HG03108 (cell line): ENCODE measurements around the gene NDUFA13.

Experiments used
- ATAC-seq: cut with Tn5 transposase; IDR thresholded peaks from one replicate; pipeline ENCODE4 v1.9.1; 2021; ENCODE audit warnings: moderate library complexity; ENCODE audit not compliant: unreplicated experiment

The NDUFA13 gene

DNA sequence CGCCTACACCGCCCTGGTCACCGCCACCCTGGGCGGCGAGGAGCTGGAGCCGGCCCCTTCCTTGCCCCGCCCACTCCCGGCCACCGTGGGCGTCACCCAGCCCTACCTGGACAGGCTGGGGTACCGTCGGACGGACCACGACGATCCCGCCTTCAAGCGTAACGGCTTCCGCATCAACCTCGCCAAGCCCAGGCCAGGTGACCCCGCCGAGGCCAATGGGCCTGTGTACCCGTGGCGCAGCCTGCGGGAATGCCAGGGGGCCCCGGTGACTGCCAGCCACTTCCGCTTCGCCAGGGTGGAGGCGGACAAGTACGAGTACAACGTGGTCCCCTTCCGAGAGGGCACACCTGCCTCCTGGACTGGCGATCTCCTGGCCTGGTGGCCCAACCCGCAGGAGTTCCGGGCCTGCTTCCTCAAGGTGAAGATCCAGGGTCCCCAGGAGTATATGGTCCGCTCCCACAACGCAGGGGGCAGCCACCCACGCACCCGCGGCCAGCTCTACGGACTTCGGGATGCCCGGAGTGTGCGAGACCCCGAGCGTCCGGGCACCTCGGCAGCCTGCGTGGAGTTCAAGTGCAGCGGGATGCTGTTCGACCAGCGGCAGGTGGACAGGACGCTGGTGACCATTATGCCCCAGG, 29.0 kb downstream of the NDUFA13 start:
- ATAC-seq, result no peak

DNA sequence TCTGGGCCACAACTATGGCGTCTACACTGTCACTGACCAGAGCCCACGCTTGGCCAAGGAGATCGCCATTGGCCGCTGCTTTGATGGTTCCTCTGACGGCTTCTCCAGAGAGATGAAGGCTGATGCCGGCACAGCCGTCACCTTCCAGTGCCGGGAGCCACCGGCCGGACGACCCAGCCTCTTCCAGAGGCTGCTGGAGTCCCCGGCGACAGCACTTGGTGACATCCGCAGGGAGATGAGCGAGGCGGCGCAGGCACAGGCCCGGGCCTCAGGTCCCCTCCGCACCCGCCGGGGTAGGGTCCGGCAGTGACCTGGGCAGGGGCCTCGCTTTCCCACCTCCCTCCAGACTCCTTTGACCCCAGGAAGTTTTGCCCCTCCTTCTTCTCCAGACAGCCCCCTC, 29.7 kb downstream of the NDUFA13 start:
- ATAC-seq, result no peak

DNA sequence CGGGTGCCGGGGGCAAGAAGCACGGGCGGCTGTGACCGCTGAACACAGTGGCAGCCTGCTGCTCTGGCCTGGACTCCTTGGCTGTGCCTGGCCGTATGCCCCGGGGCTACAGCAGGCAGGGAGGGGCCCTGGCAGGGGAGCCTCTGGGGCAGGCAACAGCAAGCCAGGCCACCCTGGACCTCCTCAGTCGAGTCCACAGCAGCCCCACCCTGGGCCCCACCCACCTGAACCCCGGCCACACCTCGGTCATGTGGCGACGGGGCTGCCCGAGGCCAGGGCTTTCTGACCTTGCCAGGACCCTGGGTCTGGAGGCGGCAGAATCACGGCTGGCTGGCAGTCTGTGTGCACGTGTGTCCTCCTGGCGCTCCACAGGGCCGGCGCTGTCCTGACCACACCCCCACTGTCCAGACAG, 30.7 kb downstream of the NDUFA13 start:
- ATAC-seq, result no peak

DNA sequence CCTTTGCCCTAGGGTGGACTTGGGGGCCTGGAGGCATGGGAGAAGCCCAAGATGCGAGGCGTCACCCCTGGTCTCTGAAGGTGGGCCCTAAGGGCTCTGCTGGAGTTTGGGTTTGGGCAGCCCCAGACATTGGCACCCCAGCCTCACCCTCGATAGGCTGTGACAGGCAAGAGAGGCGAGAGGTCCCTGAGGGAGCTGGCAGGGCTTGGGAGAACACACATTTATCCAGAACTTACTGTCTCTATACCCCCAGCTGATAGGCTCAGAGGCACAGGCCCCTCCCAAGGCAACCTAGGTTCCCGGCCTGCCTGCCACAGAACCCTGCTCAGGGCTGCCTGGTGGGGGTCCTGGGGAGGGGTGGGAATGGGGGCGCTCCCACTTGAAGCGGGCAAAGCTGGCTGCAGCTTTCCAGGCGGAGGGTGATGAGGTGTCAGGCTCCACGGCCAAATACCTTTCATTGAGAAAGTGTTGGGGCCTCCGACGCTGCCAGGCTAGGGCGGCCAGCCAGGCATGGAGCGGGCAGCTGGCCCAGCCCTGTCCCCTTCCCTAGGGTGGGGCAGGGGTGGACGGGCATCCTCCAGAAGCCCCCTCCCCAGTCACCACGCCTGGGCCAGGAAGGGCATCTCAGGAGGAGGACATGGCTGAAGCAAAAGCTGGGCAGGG, 31.8 kb downstream of the NDUFA13 start:
- no peak for ATAC-seq

DNA sequence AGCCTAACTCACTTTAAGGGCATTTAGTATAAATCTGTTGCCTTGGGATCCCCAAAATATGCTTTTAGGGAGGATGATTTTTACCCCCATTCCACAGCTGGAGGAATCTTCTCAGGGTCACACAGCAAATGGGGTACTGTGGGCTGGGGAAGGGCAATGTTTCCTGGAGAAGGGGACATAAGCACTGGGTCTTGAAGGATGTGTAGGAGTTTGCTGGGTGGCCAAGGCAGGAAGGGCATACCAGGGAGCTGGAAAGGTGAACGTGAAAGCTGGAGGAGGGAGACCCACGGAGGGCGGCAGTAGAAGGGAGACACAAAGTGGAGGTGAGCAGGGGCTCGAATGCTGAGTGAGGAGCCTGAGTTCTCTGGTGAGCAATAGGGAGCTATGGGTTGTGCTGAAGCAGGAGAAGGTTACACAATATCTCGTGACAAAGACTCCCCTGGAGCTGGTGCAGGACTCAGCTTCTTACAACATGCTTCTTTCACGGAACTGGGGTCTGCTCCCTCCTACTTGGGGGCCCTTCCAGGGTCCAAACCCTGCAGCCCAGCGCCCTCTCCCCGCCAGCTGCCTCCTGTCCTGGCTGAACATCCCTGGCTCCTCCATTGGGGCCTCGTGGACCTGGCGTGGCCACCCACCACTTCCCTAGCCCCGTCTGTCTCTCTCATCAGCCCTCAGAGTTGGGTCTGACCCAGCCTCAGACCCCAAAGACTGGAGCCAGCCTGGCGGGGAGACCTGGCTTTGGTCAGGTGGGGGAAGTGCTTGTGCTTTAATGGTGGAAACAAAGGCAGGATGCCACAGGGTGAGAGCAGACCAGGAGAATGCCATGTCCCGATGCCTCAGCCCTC, 33.1 kb downstream of the NDUFA13 start:
- no peak for ATAC-seq

DNA sequence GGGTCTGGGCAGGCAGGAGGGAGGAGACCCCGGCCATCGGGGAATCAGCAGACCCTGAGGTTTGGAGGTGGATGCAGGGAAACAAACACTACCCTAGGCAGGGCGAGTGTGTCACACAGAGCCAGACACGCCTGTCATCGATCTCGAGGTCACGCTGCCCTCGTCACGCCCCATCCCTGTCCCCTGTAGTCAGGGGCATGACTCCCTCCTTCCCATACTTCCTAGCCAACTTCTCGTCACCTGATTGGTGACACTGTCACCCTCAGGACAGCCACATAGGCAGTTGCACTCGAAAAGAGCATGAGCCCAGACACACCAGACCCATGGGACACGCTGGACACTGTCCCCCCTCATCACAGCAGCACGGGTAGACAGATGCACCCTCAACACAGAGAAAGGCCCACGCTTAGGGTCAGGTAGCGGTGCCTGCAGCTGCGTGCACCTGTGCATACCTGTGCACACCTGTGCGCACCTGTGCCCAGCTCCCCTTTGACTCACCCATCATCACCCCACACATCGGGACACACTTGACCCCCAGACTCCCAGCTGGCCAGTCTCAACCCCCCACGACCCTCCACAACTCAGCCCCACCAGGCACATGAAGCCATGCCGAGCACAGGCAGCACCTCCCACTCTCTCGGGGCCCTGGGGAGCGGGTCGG, 33.9 kb downstream of the NDUFA13 start:
- no peak for ATAC-seq

DNA sequence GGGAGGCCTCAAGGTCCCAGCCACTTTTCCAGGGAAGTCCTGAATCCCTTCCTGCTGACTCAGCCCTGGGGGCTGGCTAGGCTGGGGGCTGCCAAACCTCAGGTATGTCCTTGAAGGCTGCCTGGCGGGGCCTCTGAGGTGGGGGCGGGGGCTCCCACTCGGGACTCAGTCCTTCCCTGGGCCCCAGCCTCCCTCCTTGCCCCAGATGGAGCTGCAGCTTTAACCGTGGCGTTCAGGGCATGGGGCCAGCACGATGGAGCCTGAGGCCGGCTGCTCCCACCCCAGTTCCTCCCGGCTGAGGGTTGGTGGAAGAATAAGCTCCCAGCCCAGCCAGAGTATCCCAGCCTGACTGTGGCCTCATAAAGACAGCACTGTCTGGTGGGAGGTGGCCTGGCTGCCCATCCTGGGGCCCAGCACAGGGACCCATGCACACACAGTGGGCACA, 34.5 kb downstream of the NDUFA13 start:
- no peak for ATAC-seq

DNA sequence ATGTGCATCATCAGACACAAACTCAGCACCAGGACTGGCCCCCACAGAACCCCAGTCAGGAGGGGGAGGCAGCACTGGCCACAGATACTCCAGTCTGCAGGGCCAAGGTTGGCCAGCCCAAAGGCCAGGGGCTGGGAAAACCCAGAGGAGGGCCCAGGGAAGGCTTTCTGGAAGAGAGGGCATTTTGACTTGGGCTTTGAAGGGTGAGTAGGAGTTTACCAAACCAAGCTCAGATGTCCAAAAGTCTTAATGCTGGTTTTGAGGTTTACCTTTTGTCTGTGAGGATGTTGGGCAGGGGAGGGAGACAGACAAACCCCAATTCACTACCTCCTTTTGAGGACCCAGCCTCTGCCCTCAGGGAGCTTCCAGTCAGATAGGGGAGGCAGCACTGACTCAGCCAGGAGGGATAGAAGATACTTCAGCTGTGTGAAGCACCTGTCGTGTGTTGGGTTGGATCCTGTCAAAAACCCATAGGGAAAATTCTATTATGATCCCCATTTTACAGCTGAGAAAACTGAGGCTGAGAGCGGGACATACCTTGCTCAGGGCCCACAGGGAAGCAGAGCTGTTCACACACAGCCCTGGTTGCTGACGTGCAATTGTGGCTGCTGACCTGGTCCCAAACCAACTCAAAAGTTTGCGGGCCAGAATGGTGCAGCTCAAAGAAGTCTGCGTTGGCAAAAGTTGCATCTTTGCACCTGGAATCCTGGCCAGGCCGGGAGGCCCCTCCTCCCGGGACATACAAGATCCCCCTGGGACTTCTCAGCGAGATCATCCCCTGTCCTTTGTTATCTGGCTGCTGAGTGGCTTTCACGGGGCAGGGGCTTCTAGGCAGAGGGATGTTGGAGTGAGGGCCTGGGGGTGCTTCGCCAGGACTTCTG, 35.2 kb downstream of the NDUFA13 start:
- no peak for ATAC-seq

DNA sequence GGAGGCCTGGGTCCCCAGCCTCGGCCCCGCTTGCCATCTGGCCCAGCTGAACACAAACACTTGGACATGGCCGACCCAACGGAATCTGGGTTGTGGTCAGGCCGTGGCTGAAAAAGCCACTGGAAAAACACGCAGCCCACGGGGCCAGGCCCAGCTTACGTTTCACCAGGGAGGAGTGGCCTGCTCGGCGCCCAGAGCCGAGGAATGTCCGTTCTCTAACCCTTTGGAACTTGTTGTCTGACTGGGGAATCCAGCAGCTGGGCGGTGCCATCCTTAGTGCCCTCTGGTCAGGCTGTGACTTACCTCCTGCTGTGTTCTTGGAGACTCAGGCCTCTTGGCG, 35.8 kb downstream of the NDUFA13 start:
- ATAC-seq, result no peak

DNA sequence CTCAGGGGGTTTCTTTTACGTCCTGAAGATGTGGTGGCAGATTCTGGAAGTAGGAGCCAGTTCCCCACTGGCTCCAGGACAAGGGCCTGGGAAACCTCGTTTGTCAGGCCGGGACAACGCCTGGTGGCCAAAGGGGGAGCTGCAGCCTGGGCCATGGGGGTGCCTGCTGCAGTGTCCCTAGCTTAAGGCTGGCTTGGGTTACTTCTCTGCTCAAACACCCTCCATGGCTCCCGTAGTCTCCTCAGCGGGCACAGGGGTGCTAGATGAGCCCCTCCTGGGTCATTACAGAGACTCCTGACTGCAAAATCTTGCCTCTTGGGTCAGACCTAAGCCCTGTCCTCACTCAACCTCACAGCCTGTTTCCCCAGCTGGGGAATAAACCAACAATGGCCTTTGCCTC, 36.8 kb downstream of the NDUFA13 start:
- no peak for ATAC-seq

DNA sequence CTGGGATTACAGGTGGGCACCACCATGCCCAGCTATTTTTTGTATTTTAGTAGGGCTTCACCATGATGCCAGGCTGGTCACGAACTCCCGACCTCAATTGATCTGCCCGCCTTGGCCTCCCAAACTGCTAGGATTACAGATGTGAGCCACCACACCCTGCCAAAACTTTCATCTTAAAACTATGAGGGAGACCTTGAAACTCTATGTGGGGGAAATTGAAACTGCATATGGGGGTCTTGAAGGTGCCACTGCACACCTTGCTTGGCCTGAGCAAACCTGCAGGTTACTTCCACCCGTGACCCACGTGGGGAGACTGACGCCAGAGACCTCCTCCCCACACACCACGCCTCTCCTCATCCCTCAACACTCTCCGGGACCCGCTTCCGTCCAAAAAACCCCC, 37.6 kb downstream of the NDUFA13 start:
- no peak for ATAC-seq

DNA sequence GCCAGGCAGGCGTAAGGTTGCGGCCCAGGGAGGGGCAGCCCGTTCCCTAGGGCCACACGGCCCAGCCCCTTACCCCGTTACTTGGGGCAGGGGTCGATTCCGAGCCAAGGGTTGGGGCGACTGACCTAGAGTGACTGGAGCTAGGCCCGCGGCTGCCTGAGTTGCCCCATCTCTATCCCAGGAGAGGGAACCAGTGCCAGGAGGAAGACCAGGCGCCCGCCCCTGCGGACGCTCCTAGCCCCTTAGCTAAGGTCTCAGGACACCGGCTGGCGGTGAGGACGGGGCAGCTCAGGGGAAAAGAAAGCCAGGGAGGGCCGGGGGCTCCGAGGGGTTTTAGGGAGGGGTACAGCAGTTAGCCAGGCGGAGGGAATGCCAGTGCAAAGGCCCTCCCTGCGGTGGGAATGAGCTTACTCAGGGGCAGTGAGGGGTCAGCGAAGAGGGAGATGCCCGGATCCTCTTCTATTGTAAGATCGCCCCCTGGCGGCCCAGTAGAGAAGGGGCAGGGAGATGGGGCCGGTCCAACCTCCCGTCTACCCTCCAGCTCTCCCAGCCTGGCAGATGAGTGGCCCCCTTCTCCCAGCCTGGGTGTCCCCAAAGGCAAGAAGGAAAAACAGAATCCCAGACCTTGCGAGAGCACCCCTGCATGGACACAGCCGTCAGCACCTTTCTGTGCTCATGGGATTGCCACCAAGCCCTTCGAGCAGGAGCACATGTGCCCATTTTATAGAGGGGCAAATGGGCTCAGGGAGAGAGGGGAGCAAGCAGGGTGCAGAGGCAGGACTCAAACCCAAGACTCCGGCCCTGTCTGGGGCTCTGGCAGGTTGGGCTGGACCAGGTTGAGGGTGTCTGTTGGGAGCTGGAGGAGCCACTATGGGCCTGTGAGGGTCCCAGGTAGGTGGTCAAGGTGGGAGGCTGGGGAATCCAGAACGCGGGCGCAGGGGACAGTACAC, 38.3 kb downstream of the NDUFA13 start:
- ATAC-seq, result no peak

DNA sequence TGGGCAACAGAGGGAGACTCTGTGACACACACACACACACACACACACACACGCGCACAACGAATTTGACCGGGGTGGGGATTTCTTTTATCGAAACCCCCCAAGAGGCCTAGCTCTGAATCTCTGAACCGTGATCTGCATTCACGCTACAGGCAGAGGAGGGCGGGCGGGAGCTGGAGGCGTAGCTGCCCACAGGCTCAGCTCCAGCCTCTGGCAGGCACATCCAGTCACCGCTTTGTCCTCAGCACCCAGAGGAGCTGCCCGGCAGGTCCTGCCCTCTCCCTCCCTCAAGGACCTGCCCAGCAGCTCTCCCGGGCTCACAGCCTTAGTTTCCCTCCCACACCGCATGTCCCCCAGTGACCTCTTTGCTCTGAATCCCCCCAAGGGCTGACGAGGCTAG, 42.0 kb downstream of the NDUFA13 start:
- ATAC-seq, result no peak

DNA sequence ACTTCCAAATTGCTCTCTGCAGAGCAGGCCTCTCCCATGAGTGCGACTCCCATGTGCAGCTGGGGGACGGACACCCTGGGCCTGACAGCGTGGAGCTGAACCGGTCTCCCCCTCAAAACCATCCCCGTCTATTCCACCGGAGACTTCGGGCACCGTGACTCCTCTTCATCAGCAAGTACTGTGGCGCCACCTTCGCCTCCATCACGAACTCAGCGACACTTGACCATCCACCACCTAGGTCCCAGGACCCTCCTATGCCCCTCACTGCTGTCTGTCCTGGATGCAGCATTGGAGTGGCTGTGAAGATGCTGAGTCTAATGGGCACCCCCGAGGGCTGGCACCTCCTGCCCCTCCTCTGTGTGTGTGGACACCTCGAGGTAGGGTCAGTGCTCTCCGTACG, 42.6 kb downstream of the NDUFA13 start:
- ATAC-seq, result no peak

DNA sequence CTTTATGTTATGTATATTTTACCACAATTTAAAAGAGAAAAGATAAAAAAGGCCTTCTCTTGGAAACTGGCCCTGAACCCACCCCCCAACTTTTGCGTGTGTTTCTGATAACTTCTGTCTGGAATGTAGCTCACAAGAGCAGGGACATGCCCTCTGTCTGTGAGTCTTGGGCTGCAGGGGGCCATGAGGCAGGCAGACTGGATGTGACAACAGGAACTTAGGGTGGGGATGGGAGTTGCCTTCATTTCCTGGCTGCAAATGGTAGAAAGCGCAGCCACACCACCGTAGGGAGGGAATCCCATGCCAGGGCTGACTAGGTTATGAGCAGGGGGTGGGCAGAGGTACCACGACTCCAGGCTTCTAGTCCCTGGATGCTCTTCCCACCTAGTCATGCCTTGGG, 43.9 kb downstream of the NDUFA13 start:
- ATAC-seq, result no peak

DNA sequence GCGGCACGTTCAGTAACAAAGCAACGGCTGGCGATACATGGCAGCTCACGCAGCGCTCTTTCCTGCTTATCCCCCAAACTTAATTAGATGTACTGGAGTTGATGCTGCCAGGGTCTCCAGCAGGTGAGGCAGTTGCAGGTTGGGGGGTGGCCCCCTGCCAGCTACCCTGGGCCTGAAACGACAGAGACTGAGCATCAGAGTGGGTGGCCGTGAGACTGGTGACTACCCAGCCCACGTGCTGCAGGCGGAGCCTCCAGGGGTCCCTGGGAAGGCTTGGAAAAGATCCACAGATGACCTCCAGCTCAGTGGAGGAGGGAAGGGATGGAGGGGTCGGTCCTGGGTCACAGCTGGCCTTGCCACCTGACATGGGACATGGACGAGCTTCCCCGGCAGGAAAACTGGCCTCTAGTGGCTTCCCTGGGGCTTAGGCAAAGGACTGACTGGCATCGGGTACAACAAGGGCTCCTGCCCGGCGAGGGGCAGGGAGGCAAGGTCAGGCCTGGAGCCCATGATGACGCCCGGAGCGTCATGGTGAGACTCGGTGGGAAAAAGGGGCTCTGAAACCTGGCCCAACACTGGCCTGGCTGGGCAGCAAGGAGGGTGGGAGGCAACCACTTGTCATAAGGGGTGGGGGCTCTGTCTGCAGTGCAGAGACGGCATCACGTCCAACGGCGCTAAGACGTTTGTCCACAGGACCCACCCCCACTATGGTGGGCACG, 46.1 kb downstream of the NDUFA13 start:
- ATAC-seq, result no peak

DNA sequence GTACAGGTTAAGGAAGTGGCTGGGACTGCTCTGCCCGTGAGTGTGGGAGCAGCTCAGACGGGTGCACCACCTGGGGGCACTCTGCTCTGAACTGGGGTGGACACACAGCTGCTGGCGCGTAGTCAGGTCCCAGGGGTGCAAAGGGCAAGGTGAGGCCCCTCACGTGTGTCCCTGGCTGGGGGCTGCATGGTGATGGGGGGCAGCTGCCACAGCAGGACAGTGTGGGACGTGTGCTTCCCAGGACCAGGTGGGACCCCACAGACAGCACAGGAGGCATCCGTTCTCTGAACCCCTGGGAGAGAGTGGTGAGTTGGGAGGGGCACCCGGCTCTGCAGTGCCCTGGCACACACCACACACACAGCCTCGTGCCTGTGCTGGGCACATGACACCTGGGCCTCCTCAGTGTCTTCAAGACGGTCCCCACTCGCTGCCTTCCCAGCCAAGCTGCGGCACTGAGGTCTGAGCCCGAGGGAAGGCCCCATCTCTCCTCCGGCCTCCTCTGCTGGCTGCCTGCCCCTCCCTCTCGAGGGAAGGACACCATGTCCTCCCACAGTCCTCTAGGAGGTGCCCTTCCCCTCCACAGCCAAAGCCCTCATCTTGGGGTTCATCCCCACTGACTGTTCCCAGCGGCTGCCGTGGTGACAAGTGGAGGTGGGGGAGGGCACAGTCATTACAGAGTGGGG, 46.8 kb downstream of the NDUFA13 start:
- no peak for ATAC-seq

DNA sequence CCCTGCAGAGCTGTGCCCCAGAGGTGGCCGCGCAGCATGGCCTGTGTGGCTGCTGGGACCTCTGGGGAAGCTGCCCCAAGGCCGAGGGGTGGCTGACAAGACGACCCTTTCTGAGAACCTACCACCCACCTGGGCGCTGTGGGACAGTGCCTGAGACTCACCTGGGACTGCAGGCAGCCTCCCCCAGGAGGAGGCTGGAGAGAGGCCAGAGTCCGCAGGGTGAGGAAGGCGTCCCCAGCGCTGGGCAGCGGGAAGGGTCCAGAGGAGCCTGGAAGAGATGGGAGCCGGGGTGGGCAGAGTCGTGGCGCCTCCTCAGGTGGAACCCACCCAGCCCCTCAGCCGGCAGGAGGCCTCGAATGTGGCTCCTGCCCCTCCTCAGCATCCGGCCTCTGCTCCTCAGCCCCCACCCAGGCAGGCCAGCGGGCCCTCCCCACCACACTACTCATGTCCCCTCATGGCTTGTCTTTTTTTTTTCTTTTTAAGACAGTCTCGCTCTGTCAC, 47.4 kb downstream of the NDUFA13 start:
- no peak for ATAC-seq
